Neuron (in vitro differentiated cells): ENCODE measurements around the gene ENPP6.

Experiments used
- H2AFZ ChIP-seq: one replicate; pipeline ENCODE4 v1.6.1; 2013; ENCODE audit warnings: low read depth, mild to moderate bottlenecking, inconsistent platforms, low read length, moderate library complexity
- H3K27me3 ChIP-seq: one replicate; pipeline ENCODE4 v1.6.1; 2013; ENCODE audit warnings: low read length; ENCODE audit not compliant: insufficient read depth
- H3K36me3 ChIP-seq: one replicate; pipeline ENCODE4 v1.6.1; 2013; ENCODE audit warnings: low read length; ENCODE audit not compliant: insufficient read depth
- H3K4me1 ChIP-seq: one replicate; pipeline ENCODE4 v1.6.1; 2013; ENCODE audit warnings: low read length; ENCODE audit not compliant: insufficient read depth
- H3K4me3 ChIP-seq: 2 replicates; pipeline ENCODE4 v1.5.1; 2013; ENCODE audit warnings: mild to moderate bottlenecking, low read length, moderate library complexity
- H3K9me3 ChIP-seq: one replicate; pipeline ENCODE4 v1.6.1; 2013; ENCODE audit warnings: low read length

Gene ENPP6

DNA sequence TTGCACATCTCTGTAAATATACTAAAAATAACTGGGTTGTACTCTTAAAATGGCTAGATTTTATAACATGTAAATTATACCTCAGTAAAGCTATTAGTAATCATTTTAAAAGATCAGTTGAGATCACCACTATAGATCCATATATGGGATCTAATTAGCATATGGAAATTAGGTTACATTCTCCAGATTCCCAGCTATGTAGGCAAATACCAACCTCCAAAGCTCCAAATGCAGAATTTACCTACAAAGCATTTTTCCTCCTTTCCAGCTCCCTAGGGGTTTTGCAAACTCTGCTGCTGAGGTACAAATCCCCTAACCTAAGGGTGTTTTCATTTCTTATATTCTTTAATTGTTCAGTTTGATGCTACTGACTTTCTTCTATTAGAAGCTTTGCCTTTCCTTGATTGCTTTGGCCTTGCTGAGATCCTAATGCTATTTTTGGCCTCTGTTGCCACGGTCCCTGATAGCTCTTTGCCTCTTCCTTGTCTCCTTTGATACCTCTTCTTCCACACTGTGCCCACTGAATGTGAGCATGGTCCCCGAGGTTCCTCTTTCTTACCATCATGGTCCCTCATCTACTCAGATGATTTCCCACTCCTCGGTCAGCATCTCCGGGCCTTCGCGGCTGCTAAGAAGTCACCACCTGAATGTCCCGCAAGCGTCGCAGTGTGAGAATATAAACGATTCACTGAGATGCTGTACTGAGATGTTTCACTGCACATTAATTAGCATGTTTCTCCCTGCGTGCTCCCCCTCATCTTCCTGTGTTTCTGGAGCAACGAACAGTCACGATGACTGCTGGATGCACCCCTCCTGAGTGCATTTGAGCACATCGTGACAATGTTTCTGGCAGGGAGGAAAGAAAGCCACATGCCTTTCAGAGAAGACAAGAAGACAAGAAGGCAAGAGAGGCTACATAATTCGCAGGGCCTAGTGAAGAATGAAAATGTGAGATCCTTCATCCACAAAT is 23.8 kb downstream of the ENPP6 start:
- no peaks in the 10 kb centered on the region for H3K9me3 ChIP-seq

DNA sequence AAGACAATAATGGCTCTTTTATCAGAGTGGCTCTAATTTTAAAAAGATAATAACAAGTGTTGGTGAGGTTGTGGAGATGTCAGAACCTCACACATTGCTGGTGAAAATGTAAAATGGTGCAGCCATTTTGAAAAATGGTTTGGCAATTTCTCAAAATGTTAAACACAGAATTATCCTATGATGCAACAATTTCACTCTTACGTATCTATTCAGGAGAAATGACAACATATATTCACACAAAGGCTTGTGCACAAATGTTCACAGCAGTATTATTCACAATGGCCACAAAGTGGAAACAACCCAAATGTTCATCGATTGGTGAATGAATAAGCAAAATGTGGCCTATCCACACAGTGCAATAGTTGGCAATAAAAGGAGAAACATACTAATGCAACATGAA is 24.7 kb downstream of the ENPP6 start:
- no peaks in the 10 kb centered on the region for H3K4me1 ChIP-seq
- no peaks in the 10 kb centered on the region for H3K27me3 ChIP-seq
- no peak overlapping the region for H3K4me3 ChIP-seq
- H2AFZ ChIP-seq: no peak overlapping the region
- no peaks in the 10 kb centered on the region for H3K9me3 ChIP-seq
- H3K36me3 ChIP-seq: no peaks in the 10 kb centered on the region

More for the DNA sequence above, 23.8 kb downstream of the ENPP6 start:
- Histone ChIP-seq H2AFZ (no peak overlapping the region), H3K4me3 (no peak overlapping the region), H3K4me1 (no peaks in the 10 kb centered on the region), H3K27me3 (no peaks in the 10 kb centered on the region), H3K36me3 (no peaks in the 10 kb centered on the region)

DNA sequence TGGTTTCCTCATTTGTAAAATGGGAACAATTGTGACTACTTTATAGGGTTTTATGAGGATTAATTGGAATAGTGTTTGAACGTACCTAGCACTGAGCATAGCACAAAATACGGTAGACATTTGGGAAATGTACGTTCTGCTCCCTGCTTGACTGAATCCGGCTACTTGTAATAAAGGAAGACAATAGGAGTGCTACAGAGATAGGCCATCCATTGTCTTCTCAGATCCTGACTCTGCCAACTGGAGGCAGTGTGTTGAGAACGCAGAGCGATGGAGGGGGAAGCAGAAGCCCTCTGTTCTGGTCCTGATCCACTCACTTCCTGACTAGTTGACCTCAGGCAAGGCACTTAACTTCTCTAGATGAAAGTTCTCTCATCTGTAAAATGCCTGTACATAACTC is 26.4 kb downstream of the ENPP6 start:
- Histone ChIP-seq H3K27me3 (no peaks in the 10 kb centered on the region), H3K4me3 (no peak overlapping the region), H2AFZ (no peak overlapping the region), H3K9me3 (no peaks in the 10 kb centered on the region), H3K4me1 (no peaks in the 10 kb centered on the region), H3K36me3 (no peaks in the 10 kb centered on the region)

DNA sequence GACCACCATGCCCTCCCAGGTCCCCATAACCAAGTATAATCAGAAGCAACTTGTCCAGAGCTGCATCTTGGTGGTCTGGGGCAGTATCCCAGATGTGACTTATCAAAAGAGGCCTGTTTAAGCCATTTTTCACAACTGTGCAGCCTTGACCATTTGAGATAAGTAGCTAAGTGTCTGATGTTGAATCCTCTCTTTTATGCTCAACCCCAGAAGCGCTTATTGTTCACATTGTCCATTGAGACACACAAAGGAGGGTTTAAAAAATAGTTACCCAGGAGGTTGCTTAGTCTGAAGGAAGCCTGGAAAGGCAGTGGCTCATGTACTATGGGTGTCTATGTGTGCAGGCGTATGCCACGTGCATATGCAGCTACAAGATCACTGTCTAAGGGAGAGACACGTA is 27.0 kb downstream of the ENPP6 start:
- no peaks in the 10 kb centered on the region for H3K4me1 ChIP-seq
- H3K9me3 ChIP-seq: no peaks in the 10 kb centered on the region
- no peaks in the 10 kb centered on the region for H3K27me3 ChIP-seq
- H3K36me3 ChIP-seq: no peaks in the 10 kb centered on the region
- H2AFZ ChIP-seq: no peak overlapping the region
- no peak overlapping the region for H3K4me3 ChIP-seq

DNA sequence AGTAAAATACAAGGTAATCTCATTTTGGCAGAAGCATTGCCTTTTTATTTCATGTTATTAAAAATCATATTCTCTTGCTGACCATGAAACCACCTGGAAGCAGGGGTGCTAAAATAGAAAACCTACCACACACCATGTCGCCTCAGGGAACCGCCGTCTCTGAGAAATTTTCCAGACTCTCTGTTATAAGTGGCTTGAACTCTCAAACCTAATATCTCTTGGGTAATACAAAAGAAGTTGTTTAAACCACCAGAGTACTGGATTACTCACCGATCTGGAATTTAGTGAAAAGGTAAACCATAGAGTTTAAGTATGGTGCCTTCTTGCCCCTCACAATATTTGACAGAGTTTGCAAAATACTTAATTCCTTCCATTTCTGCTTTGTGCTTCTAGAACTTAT is 27.7 kb downstream of the ENPP6 start:
- no peak overlapping the region for H2AFZ ChIP-seq
- no peaks in the 10 kb centered on the region for H3K9me3 ChIP-seq
- H3K27me3 ChIP-seq: no peaks in the 10 kb centered on the region
- no peak overlapping the region for H3K4me3 ChIP-seq
- no peaks in the 10 kb centered on the region for H3K4me1 ChIP-seq
- no peaks in the 10 kb centered on the region for H3K36me3 ChIP-seq

DNA sequence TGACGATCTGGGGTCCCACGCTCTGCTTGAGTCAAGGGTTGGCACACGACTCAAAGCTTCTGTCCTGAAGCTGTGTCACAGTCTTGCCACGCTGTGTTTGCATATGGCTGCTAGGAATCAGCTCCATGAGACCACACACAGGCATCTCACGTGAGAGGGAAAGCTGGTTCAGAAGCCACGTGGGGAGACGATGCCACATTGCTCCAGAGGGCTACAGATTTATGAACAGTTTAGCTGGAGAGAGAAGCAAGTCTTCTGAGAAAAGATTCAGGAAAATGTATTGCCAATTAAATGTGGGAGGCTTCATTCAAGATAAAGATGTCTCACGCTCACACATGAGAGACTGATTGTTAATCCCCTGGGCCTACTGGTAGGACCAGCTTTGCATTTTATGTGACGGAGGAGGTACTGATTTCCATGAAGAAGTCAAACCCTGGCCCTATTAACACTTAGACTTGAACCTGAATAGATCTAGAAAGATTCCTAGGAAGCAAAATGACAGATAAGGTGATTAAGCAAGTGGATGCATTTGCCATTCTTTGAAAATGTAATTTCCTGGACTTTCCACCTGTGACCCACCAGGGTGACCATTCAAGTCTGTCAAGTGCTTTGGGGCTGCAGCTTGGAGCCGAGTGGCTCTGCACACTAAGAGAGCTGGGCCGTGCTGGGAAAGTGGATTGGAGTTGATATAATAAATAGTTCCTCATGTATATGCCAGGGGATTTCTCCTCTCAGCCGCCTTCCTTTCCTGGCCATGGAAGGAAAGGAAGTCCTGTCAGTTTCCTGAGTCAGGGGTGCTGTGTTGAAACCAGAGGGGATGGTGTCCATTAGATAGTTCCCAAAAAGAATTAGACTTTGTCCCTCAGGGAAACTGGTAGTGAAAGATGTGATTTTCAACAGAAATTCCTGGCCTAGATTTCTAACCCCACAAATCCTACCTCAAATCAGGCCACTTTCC is 29.0 kb downstream of the ENPP6 start:
- no peak overlapping the region for H2AFZ ChIP-seq
- no peaks in the 10 kb centered on the region for H3K4me1 ChIP-seq
- H3K9me3 ChIP-seq: no peaks in the 10 kb centered on the region
- no peaks in the 10 kb centered on the region for H3K27me3 ChIP-seq
- H3K4me3 ChIP-seq: no peak overlapping the region
- no peaks in the 10 kb centered on the region for H3K36me3 ChIP-seq

DNA sequence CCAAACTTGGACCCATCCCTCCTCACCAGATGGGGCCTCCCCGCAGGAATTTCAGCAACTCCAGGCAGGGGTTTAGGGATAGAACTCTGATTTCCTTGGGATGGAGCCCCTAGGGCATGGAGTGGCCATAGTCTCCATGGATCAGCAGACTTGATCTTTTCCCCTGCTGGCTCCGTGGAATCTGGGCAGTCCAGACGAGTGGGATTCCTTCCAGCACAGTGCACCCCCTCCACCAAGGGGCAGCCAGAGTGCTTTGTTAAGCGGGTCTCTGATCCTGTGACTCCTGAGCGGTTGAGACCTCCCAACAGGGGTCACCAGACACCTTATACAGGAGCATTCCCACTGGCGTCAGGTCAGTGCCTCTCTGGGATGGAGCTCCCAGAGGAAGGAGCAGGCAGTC is 40.4 kb downstream of the ENPP6 start:
- no peaks in the 10 kb centered on the region for H3K27me3 ChIP-seq
- no peaks in the 10 kb centered on the region for H3K36me3 ChIP-seq
- H3K9me3 ChIP-seq: no peaks in the 10 kb centered on the region

DNA sequence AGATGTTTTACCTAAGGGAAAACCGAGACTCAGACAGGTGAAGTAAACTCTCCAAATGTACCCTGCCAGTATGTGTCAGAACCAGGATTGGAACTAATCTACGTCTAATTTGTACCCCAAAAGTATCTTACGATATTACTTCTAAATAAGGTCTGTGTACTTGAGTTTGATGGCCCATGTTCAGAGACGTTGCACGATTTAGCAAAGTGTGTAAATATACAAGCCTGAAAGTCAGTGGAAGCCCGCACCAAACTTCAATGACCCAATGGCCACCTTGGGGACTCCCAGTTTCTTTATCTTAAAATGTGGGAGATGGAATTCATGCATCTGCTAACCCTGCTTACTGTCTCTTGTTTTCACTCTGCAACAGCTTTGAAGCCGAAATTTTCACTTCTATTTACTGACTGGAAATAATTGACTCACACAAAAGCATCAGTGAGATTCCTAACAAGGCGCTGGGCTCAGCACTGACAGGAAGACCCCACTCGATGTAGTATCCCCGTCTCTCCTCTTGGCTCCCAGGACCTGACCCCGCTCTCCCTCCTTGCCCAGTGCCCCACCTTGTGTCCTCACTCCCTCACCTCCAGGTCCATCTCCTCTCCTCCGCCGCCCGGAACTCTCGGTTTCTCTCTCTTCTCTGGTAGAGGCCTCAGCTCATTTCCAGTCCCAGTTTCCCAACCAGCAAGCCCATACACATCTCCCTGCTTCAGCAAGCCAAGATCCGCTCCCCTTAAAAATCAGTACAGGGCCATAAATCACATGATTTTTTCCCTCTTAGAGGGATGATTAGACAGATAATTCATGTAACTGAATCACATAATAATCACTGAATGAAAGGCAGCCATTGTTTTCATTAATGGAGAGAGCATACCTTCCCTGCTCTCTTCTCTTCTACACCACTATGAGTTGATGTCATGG is 42.8 kb downstream of the ENPP6 start:
- H3K4me1 ChIP-seq: no peaks in the 10 kb centered on the region
- no peak overlapping the region for H3K4me3 ChIP-seq
- H2AFZ ChIP-seq: no peak overlapping the region
- no peaks in the 10 kb centered on the region for H3K27me3 ChIP-seq
- no peaks in the 10 kb centered on the region for H3K36me3 ChIP-seq
- no peaks in the 10 kb centered on the region for H3K9me3 ChIP-seq

More for the DNA sequence above, 40.4 kb downstream of the ENPP6 start:
- no peaks in the 10 kb centered on the region for H3K4me1 ChIP-seq
- no peak overlapping the region for H2AFZ ChIP-seq
- H3K4me3 ChIP-seq: no peak overlapping the region

DNA sequence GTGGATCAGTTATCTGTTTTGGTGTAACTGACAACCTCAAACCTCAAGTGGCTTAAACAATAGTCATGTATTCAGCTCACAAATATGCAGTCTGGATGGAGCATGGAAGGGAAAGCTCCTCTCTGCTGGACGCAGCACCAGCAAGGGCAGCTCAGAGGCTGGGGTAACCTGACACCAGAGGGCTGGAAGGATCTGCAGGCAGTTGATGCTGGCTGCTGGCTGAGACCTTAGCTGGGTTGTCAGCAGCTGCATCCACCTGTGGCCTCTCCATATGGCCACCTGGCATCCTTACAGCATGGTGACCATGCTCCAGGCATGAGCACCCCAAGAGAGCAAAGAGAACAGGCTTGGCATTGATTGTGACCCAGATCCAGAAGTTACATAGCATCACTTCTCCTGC is 46.7 kb downstream of the ENPP6 start:
- H3K9me3 ChIP-seq: no peaks in the 10 kb centered on the region
- no peak overlapping the region for H3K4me3 ChIP-seq
- H3K4me1 ChIP-seq: peaks cover 4% of the 10 kb centered on the region
- no peaks in the 10 kb centered on the region for H3K36me3 ChIP-seq
- H3K27me3 ChIP-seq: no peaks in the 10 kb centered on the region
- no peak overlapping the region for H2AFZ ChIP-seq

DNA sequence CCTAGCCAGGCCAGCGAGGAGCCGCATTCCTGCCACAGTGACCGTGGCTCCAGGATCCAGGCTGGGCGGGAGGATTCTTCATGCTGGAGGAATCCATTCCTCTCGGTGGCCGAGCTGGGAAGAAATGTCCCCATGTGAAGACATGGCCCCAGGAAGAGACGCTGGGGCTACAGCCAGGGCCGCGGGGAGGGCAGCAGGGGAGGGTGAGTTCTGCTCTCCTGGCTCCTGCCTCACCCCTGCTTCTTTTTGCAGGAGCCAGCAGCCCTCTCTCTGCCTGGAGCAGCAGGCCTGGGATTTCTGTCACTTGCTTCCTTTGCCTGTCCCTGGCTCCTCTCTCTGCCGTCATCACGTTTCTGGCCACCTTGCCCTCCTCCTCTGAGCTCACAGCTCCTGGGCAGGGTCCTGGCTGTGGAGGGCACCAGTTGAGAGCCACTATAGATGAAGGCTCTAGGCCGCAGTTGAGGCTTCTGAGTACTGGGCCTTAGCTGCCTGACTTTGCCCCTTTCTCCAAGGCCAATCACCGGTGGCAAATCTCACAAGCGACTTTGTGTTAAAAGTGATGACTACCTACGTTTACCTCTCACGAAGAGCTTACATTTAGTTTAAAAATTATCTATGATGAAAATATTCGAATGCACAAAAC is 48.3 kb downstream of the ENPP6 start:
- Histone ChIP-seq H3K27me3 (peaks cover 8% of the 10 kb centered on the region), H3K4me1 (peaks cover 6% of the 10 kb centered on the region), H2AFZ (no peak overlapping the region), H3K4me3 (no peak overlapping the region), H3K36me3 (no peaks in the 10 kb centered on the region), H3K9me3 (no peaks in the 10 kb centered on the region)

DNA sequence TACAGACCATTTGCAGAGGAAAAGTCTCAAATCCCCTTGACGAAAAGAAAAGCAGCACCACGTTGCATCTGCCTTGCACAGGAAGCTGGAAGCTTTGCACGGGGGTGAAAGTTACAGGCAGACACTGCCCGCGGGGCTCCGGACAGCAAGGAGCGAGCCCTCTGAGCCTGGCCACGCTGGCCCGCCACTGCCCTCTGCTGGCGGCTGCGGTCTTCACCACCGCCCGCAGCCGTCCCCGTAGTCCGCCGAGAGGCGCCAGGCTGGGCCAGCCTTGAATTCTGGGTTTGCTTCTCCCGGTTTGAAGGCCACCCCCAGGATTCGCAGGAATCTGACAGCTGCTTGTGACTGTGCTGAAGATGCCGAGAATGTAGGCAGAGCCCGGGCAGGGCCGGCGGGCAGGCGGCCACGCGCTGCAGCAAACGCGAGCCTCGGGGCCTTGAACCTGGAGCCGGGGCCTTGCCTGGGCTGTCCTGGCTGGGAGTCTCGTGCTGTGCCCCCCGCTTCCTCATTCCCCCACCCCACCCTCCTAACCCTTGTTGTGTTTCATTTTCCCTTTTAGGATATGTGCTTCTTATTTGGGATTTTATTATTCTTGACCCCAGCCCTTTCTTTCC is 49.2 kb downstream of the ENPP6 start:
- no peaks in the 10 kb centered on the region for H3K9me3 ChIP-seq
- H3K4me1 ChIP-seq: peaks cover 6% of the 10 kb centered on the region
- H3K27me3 ChIP-seq: peaks cover 8% of the 10 kb centered on the region
- H3K36me3 ChIP-seq: no peaks in the 10 kb centered on the region
- H2AFZ ChIP-seq: peak overlapping the region; percentile 2
- H3K4me3 ChIP-seq: peak overlapping the region; percentile 7

DNA sequence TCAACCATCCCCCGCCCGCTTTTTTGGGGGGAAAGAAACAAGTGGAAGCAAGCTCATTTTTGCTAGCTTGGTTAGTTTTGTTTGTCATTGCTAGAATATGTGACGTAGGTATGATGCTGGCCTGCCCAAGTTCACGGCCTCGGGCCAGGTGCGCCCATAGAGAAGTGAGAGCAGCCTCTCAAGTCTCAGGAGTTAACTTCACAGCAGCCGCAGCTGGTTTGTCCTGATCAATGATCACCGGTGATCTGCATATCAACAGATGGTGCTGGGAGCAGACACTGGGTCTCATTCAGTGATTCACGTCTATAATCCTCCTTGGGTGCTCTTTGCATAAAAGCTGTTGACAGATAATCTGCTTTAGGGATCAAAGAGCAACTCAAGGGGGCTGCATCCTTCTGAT is 50.1 kb downstream of the ENPP6 start:
- H2AFZ ChIP-seq: no peak overlapping the region
- H3K9me3 ChIP-seq: no peaks in the 10 kb centered on the region
- H3K27me3 ChIP-seq: peaks cover 8% of the 10 kb centered on the region
- no peak overlapping the region for H3K4me3 ChIP-seq
- H3K36me3 ChIP-seq: no peaks in the 10 kb centered on the region
- H3K4me1 ChIP-seq: peaks cover 6% of the 10 kb centered on the region
